HEK293 (cell line): ENCODE measurements around the gene CNST.

Source experiments
- CTCF ChIA-PET: fragments of 350-600 bp; formaldehyde crosslinking; extraction: SDS; loops from one replicate; lab custom pipeline; 2021; ENCODE audit warnings: antibody characterized with exemption; lab: Yijun Ruan, JAX
- POLR2A ChIA-PET: fragments of 300-600 bp; formaldehyde crosslinking; extraction: SDS; loops from one replicate; lab custom pipeline; 2020; ENCODE audit warnings: antibody characterized with exemption, inconsistent platforms; lab: Yijun Ruan, JAX
- H3K27ac ChIP-seq: fragments of 200-500 bp; sonication (Bioruptor generic); 2 replicates; pipeline ENCODE4 v1.5.1; 2014; ENCODE audit warnings: low read depth, low read length, control low read depth, inconsistent platforms; ENCODE audit errors: extremely low read depth
- H3K36me3 ChIP-seq, 2 experiments: fragments of 200-500 bp in 1 of 2; sonication (Bioruptor generic) in 1 of 2; 1 replicate in 1 of 2; 2 replicates in 1 of 2; pipeline ENCODE4 v1.5.1; 2014 to 2017; ENCODE audit warnings: inconsistent platforms in 2 of 2, low read length in 2 of 2; ENCODE audit not compliant: control insufficient read depth in 2 of 2, insufficient read depth in 1 of 2
- H3K4me1 ChIP-seq: fragments of 200-500 bp; sonication (Bioruptor generic); 2 replicates; pipeline ENCODE4 v1.5.1; 2014; ENCODE audit warnings: mild to moderate bottlenecking, low read length, inconsistent platforms; ENCODE audit not compliant: control insufficient read depth, insufficient read depth
- H3K4me3 ChIP-seq: 2 replicates; pipeline ENCODE4 v1.5.1; 2011; ENCODE audit warnings: low read depth, mild to moderate bottlenecking, control low read depth, low read length, moderate library complexity
- H3K9me3 ChIP-seq: fragments of 200-500 bp; sonication (Bioruptor generic); 2 replicates; pipeline ENCODE4 v1.5.1; 2014; ENCODE audit warnings: low read depth, low read length, inconsistent platforms; ENCODE audit not compliant: control insufficient read depth, insufficient read depth
- PRDM6 ChIP-seq: fragments of 450-650 bp; formaldehyde crosslinking; IDR thresholded peaks from 2 replicates; pipeline ENCODE4 v1.5.1; 2017; ENCODE audit warnings: missing biosample characterization, missing genetic modification characterization
- SCRT2 ChIP-seq: fragments of 450-650 bp; formaldehyde crosslinking; IDR thresholded peaks from 2 replicates; pipeline ENCODE4 v1.5.1; 2016; ENCODE audit warnings: missing biosample characterization, missing genetic modification characterization
- TCF7L2 ChIP-seq: IDR thresholded peaks from 2 replicates; pipeline ENCODE4 v1.6.1; 2011; ENCODE audit warnings: low read depth, mild to moderate bottlenecking, inconsistent platforms, low read length, moderate library complexity, borderline replicate concordance
- TSHZ1 ChIP-seq: fragments of 450-650 bp; formaldehyde crosslinking; IDR thresholded peaks from 2 replicates; pipeline ENCODE4 v1.5.1; 2016; ENCODE audit warnings: missing biosample characterization, missing genetic modification characterization, borderline replicate concordance
- ZFP37 ChIP-seq: fragments of 450-650 bp; formaldehyde crosslinking; IDR thresholded peaks from 2 replicates; pipeline ENCODE4 v1.5.1; 2016; ENCODE audit warnings: missing biosample characterization, missing genetic modification characterization
- ZFP41 ChIP-seq: fragments of 450-650 bp; formaldehyde crosslinking; IDR thresholded peaks from 2 replicates; pipeline ENCODE4 v1.5.1; 2016; ENCODE audit warnings: missing biosample characterization, missing genetic modification characterization, borderline replicate concordance
- ZNF114 ChIP-seq: fragments of 450-650 bp; formaldehyde crosslinking; IDR thresholded peaks from 2 replicates; pipeline ENCODE4 v1.5.0; 2017; ENCODE audit warnings: missing biosample characterization, missing genetic modification characterization
- ZNF146 ChIP-seq: fragments of 450-650 bp; formaldehyde crosslinking; IDR thresholded peaks from 2 replicates; pipeline ENCODE4 v1.5.1; 2016; ENCODE audit warnings: missing biosample characterization, missing genetic modification characterization
- ZNF394 ChIP-seq: fragments of 450-650 bp; formaldehyde crosslinking; IDR thresholded peaks from 2 replicates; pipeline ENCODE4 v1.5.1; 2016; ENCODE audit warnings: missing biosample characterization, missing genetic modification characterization, mild to moderate bottlenecking, moderate library complexity, borderline replicate concordance
- ZNF433 ChIP-seq: fragments of 450-650 bp; formaldehyde crosslinking; IDR thresholded peaks from 2 replicates; pipeline ENCODE4 v1.5.1; 2016; ENCODE audit warnings: missing biosample characterization, missing genetic modification characterization, low read depth
- ZNF621 ChIP-seq: fragments of 450-650 bp; formaldehyde crosslinking; IDR thresholded peaks from 2 replicates; pipeline ENCODE4 v1.5.1; 2017; ENCODE audit warnings: missing biosample characterization, missing genetic modification characterization
- ZXDB ChIP-seq: fragments of 450-650 bp; formaldehyde crosslinking; IDR thresholded peaks from 2 replicates; pipeline ENCODE4 v1.5.1; 2016; ENCODE audit warnings: missing biosample characterization, missing genetic modification characterization
- TF ChIP-seq, protein P1 (sequence below): fragments of 450-650 bp; formaldehyde crosslinking; IDR thresholded peaks from 2 replicates; pipeline ENCODE4 v1.5.1; 2016; ENCODE audit warnings: missing biosample characterization, missing genetic modification characterization, borderline replicate concordance
- TF ChIP-seq, protein P2 (sequence below): fragments of 450-650 bp; formaldehyde crosslinking; IDR thresholded peaks from 2 replicates; pipeline ENCODE4 v1.5.1; 2017; ENCODE audit warnings: missing biosample characterization, missing genetic modification characterization
- TF ChIP-seq, protein P3 (sequence below): fragments of 450-650 bp; formaldehyde crosslinking; IDR thresholded peaks from 2 replicates; pipeline ENCODE4 v1.5.1; 2016; ENCODE audit warnings: missing biosample characterization, missing genetic modification characterization
- TF ChIP-seq, protein P4 (sequence below): fragments of 450-650 bp; formaldehyde crosslinking; IDR thresholded peaks from 2 replicates; pipeline ENCODE4 v1.5.1; 2016; ENCODE audit warnings: missing biosample characterization, missing genetic modification characterization
- TF ChIP-seq, protein P5 (sequence below): fragments of 450-650 bp; formaldehyde crosslinking; IDR thresholded peaks from 2 replicates; pipeline ENCODE4 v1.5.1; 2017; ENCODE audit warnings: missing biosample characterization, missing genetic modification characterization

Gene CNST

GRCh38 chr1:246517391-246517790, 48.9 kb upstream of the CNST start (continued):
- TF ChIP-seq ZNF621, result no peak
- TF ChIP-seq, protein P1, sequence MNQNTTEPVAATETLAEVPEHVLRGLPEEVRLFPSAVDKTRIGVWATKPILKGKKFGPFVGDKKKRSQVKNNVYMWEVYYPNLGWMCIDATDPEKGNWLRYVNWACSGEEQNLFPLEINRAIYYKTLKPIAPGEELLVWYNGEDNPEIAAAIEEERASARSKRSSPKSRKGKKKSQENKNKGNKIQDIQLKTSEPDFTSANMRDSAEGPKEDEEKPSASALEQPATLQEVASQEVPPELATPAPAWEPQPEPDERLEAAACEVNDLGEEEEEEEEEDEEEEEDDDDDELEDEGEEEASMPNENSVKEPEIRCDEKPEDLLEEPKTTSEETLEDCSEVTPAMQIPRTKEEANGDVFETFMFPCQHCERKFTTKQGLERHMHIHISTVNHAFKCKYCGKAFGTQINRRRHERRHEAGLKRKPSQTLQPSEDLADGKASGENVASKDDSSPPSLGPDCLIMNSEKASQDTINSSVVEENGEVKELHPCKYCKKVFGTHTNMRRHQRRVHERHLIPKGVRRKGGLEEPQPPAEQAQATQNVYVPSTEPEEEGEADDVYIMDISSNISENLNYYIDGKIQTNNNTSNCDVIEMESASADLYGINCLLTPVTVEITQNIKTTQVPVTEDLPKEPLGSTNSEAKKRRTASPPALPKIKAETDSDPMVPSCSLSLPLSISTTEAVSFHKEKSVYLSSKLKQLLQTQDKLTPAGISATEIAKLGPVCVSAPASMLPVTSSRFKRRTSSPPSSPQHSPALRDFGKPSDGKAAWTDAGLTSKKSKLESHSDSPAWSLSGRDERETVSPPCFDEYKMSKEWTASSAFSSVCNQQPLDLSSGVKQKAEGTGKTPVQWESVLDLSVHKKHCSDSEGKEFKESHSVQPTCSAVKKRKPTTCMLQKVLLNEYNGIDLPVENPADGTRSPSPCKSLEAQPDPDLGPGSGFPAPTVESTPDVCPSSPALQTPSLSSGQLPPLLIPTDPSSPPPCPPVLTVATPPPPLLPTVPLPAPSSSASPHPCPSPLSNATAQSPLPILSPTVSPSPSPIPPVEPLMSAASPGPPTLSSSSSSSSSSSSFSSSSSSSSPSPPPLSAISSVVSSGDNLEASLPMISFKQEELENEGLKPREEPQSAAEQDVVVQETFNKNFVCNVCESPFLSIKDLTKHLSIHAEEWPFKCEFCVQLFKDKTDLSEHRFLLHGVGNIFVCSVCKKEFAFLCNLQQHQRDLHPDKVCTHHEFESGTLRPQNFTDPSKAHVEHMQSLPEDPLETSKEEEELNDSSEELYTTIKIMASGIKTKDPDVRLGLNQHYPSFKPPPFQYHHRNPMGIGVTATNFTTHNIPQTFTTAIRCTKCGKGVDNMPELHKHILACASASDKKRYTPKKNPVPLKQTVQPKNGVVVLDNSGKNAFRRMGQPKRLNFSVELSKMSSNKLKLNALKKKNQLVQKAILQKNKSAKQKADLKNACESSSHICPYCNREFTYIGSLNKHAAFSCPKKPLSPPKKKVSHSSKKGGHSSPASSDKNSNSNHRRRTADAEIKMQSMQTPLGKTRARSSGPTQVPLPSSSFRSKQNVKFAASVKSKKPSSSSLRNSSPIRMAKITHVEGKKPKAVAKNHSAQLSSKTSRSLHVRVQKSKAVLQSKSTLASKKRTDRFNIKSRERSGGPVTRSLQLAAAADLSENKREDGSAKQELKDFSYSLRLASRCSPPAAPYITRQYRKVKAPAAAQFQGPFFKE (tag by site-specific recombination), result no peak
- TF ChIP-seq, protein P2, sequence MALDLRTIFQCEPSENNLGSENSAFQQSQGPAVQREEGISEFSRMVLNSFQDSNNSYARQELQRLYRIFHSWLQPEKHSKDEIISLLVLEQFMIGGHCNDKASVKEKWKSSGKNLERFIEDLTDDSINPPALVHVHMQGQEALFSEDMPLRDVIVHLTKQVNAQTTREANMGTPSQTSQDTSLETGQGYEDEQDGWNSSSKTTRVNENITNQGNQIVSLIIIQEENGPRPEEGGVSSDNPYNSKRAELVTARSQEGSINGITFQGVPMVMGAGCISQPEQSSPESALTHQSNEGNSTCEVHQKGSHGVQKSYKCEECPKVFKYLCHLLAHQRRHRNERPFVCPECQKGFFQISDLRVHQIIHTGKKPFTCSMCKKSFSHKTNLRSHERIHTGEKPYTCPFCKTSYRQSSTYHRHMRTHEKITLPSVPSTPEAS (tag by site-specific recombination), result no peak
- TF ChIP-seq TCF7L2, result no peak
- TF ChIP-seq, protein P3, sequence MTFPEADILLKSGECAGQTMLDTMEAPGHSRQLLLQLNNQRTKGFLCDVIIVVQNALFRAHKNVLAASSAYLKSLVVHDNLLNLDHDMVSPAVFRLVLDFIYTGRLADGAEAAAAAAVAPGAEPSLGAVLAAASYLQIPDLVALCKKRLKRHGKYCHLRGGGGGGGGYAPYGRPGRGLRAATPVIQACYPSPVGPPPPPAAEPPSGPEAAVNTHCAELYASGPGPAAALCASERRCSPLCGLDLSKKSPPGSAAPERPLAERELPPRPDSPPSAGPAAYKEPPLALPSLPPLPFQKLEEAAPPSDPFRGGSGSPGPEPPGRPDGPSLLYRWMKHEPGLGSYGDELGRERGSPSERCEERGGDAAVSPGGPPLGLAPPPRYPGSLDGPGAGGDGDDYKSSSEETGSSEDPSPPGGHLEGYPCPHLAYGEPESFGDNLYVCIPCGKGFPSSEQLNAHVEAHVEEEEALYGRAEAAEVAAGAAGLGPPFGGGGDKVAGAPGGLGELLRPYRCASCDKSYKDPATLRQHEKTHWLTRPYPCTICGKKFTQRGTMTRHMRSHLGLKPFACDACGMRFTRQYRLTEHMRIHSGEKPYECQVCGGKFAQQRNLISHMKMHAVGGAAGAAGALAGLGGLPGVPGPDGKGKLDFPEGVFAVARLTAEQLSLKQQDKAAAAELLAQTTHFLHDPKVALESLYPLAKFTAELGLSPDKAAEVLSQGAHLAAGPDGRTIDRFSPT, result no peak
- no peak for TF ChIP-seq ZNF394 (tag by site-specific recombination)

DNA sequence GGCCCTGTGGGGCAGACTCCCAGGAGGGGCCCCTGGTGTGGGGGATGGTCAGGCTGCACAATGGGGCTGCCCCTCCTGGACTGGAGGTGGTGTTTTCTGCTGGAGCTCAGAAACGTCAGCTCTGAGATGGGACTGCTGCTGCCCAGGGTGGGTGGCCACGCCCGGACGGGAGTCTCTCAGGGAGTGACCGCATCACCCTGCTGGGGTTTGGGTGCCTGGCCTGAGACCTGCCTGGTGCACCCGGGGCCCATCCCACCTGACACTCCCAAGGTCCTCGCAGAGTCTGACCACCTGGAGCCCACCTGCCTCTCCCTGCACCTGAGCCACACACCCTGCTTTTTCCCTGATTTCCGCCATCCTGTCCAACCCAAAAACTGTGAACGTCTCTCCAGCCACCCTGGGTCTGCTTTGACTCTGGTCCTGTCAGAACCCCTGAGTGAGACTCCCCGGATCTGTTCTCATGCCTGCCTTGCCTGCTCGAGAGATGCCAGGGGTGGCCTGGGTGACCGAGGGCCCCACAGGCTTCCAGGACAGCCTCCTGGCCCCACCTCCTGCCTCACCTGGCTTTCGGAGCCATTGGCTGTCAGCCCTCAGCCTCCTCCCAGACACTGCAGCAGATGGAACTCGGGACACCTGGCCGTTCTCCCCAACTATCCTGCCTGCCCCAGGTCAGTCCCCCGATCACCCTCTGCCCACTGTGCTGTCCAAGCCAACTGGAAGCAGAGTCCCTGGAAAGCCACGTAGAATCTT, 47.6 kb upstream of the CNST start:
- H3K4me1 ChIP-seq, result no peaks in the 10 kb centered on the region
- H3K4me3 ChIP-seq, result no peak overlapping the region
- H3K36me3 ChIP-seq, result no peaks in the 10 kb centered on the region
- CTCF ChIA-PET, result no interaction called here
- POLR2A ChIA-PET, result no interaction called here
- H3K27ac ChIP-seq, result no peak overlapping the region
- no peaks in the 10 kb centered on the region for H3K9me3 ChIP-seq
- TF ChIP-seq, protein P4, sequence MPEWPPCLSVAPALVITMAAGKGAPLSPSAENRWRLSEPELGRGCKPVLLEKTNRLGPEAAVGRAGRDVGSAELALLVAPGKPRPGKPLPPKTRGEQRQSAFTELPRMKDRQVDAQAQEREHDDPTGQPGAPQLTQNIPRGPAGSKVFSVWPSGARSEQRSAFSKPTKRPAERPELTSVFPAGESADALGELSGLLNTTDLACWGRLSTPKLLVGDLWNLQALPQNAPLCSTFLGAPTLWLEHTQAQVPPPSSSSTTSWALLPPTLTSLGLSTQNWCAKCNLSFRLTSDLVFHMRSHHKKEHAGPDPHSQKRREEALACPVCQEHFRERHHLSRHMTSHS (tag by site-specific recombination), result no peak
- TF ChIP-seq PRDM6 (tag by site-specific recombination) (no peak), ZNF114 (tag by site-specific recombination) (no peak), ZFP37 (no peak), ZXDB (no peak), ZNF146 (tag by site-specific recombination) (no peak), TSHZ1 (tag by site-specific recombination) (no peak), SCRT2 (tag by site-specific recombination) (no peak), ZNF433 (tag by site-specific recombination) (no peak), ZFP41 (no peak)
- TF ChIP-seq, protein P5, sequence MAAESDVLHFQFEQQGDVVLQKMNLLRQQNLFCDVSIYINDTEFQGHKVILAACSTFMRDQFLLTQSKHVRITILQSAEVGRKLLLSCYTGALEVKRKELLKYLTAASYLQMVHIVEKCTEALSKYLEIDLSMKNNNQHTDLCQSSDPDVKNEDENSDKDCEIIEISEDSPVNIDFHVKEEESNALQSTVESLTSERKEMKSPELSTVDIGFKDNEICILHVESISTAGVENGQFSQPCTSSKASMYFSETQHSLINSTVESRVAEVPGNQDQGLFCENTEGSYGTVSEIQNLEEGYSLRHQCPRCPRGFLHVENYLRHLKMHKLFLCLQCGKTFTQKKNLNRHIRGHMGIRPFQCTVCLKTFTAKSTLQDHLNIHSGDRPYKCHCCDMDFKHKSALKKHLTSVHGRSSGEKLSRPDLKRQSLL (tag by site-specific recombination), result no peak
